H9 (cell line): ENCODE data around the gene MSRB1. TPM values are rescaled to one million over a fixed set of nuclear protein-coding genes. Genes with fewer than 3 reads are reported as not detected.

ENCODE experiments used
- DNase-seq: peaks from one replicate; pipeline ENCODE4 v3.0.0-alpha.2; 2017
- H2AFZ ChIP-seq: one replicate; pipeline ENCODE4 v1.6.1; 2013; ENCODE audit warnings: mild to moderate bottlenecking, low read length, control low read depth, moderate library complexity
- H2AK5ac ChIP-seq: 2 replicates; pipeline ENCODE4 v1.6.1; 2013; ENCODE audit warnings: low read length, control low read depth, mixed read lengths; ENCODE audit not compliant: insufficient read length
- H2BK120ac ChIP-seq: one replicate; pipeline ENCODE4 v1.6.1; 2013; ENCODE audit warnings: low read depth, mild to moderate bottlenecking, low read length, control low read depth, inconsistent platforms; ENCODE audit not compliant: poor library complexity, severe bottlenecking
- H2BK12ac ChIP-seq: 2 replicates; pipeline ENCODE4 v1.6.1; 2013; ENCODE audit warnings: low read length, control low read depth, mixed read lengths, low read depth; ENCODE audit not compliant: insufficient read length
- H2BK15ac ChIP-seq: 2 replicates; pipeline ENCODE4 v1.6.1; 2013; ENCODE audit warnings: low read depth, low read length, control low read depth
- H2BK20ac ChIP-seq: one replicate; pipeline ENCODE4 v1.6.1; 2013; ENCODE audit warnings: low read depth, mild to moderate bottlenecking, low read length, control low read depth, inconsistent platforms; ENCODE audit not compliant: poor library complexity, severe bottlenecking
- H2BK5ac ChIP-seq: 2 replicates; pipeline ENCODE4 v1.6.1; 2013; ENCODE audit warnings: low read length, control low read depth, mixed read lengths; ENCODE audit not compliant: insufficient read length
- H3K14ac ChIP-seq: 2 replicates; pipeline ENCODE4 v1.6.1; 2013; ENCODE audit warnings: low read length, control low read depth; ENCODE audit not compliant: insufficient read depth
- H3K18ac ChIP-seq: 2 replicates; pipeline ENCODE4 v1.6.1; 2013; ENCODE audit warnings: low read depth, mild to moderate bottlenecking, mixed read lengths, low read length, control low read depth; ENCODE audit not compliant: insufficient read length
- H3K23ac ChIP-seq: 2 replicates; pipeline ENCODE4 v1.6.1; 2013; ENCODE audit warnings: low read length, control low read depth, mixed read lengths, low read depth; ENCODE audit not compliant: insufficient read length
- H3K23me2 ChIP-seq: 2 replicates; pipeline ENCODE4 v1.6.1; 2013; ENCODE audit warnings: low read depth, mild to moderate bottlenecking, mixed read lengths, low read length, control low read depth; ENCODE audit not compliant: insufficient read length, poor library complexity, severe bottlenecking
- H3K27ac ChIP-seq: 2 replicates; pipeline ENCODE4 v1.5.1; 2013; ENCODE audit warnings: low read length, control low read depth, mixed read lengths, low read depth; ENCODE audit not compliant: insufficient read length
- H3K27me3 ChIP-seq: 2 replicates; pipeline ENCODE4 v1.6.1; 2013; ENCODE audit warnings: low read length, control low read depth, inconsistent platforms; ENCODE audit not compliant: insufficient read depth
- H3K4ac ChIP-seq: 2 replicates; pipeline ENCODE4 v1.6.1; 2013; ENCODE audit warnings: low read depth, mild to moderate bottlenecking, control low read depth, inconsistent platforms, low read length, moderate library complexity
- H3K4me1 ChIP-seq: 2 replicates; pipeline ENCODE4 v1.6.1; 2013; ENCODE audit warnings: low read length, control low read depth, inconsistent platforms; ENCODE audit not compliant: insufficient read depth
- H3K4me2 ChIP-seq: 2 replicates; pipeline ENCODE4 v1.6.1; 2013; ENCODE audit warnings: low read length, control low read depth, mixed read lengths; ENCODE audit not compliant: insufficient read length, insufficient read depth
- H3K56ac ChIP-seq: 2 replicates; pipeline ENCODE4 v1.6.1; 2013; ENCODE audit warnings: low read depth, mild to moderate bottlenecking, mixed read lengths, low read length, control low read depth; ENCODE audit not compliant: insufficient read length
- H3K79me1 ChIP-seq: 2 replicates; pipeline ENCODE4 v1.6.1; 2013; ENCODE audit warnings: low read depth, mild to moderate bottlenecking, moderate library complexity, low read length, control low read depth, inconsistent platforms; ENCODE audit not compliant: insufficient read depth, poor library complexity, severe bottlenecking
- H3K79me2 ChIP-seq: 2 replicates; pipeline ENCODE4 v1.6.1; 2013; ENCODE audit warnings: low read length, control low read depth, inconsistent platforms; ENCODE audit not compliant: insufficient read depth
- H3K9ac ChIP-seq: 2 replicates; pipeline ENCODE4 v1.6.1; 2013; ENCODE audit warnings: low read length, control low read depth, mixed read lengths; ENCODE audit not compliant: insufficient read length; ENCODE audit errors: extremely low read depth
- H3K9me3 ChIP-seq: one replicate; pipeline ENCODE4 v1.6.1; 2013; ENCODE audit warnings: low read depth, low read length, inconsistent platforms; ENCODE audit not compliant: control insufficient read depth
- H3T11ph ChIP-seq: one replicate; pipeline ENCODE4 v1.6.1; 2013; ENCODE audit warnings: mild to moderate bottlenecking, low read length, control low read depth, inconsistent platforms
- H4K20me1 ChIP-seq: one replicate; pipeline ENCODE4 v1.6.1; 2013; ENCODE audit not compliant: control insufficient read depth, insufficient read length, insufficient read depth
- H4K5ac ChIP-seq: 2 replicates; pipeline ENCODE4 v1.6.1; 2013; ENCODE audit warnings: low read depth, mild to moderate bottlenecking, mixed read lengths, low read length, control low read depth; ENCODE audit not compliant: insufficient read length
- H4K8ac ChIP-seq: replicated peaks from 2 replicates; pipeline ENCODE4 v1.6.1; 2013; ENCODE audit warnings: low read length, control low read depth, mixed read lengths, low read depth; ENCODE audit not compliant: insufficient read length
- H4K91ac ChIP-seq: 2 replicates; pipeline ENCODE4 v1.6.1; 2013; ENCODE audit warnings: low read depth, mild to moderate bottlenecking, moderate library complexity, mixed read lengths, low read length, control low read depth; ENCODE audit not compliant: insufficient read length
- H3K27ac Mint-ChIP-seq, 3 experiments: 2 replicates in 2 of 3; 3 replicates in 1 of 3; pipeline ENCODE4 v1.8.0; 2020 to 2021; ENCODE audit warnings: mixed read lengths in 3 of 3, mild to moderate bottlenecking in 1 of 3, moderate library complexity in 1 of 3
- H3K27me3 Mint-ChIP-seq: 2 replicates; pipeline ENCODE4 v1.8.0; 2021; ENCODE audit warnings: low read depth, mild to moderate bottlenecking, moderate library complexity, mixed read lengths
- H3K36me3 Mint-ChIP-seq, 3 experiments: 2 replicates in 2 of 3; 3 replicates in 1 of 3; pipeline ENCODE4 v1.8.0; 2020 to 2021; ENCODE audit warnings: low read depth in 3 of 3, mixed read lengths in 3 of 3; ENCODE audit not compliant: insufficient read depth in 1 of 3
- H3K4me1 Mint-ChIP-seq, 2 experiments: 2 replicates each; pipeline ENCODE4 v1.8.0; 2020; ENCODE audit warnings: mixed read lengths in 2 of 2
- H3K4me3 Mint-ChIP-seq, 2 experiments: 2 replicates in 1 of 2; 3 replicates in 1 of 2; pipeline ENCODE4 v1.8.0; 2020 to 2021; ENCODE audit warnings: mild to moderate bottlenecking in 2 of 2, mixed read lengths in 2 of 2, moderate library complexity in 1 of 2
- H3K9me3 Mint-ChIP-seq, 2 experiments: 2 replicates in 1 of 2; 3 replicates in 1 of 2; pipeline ENCODE4 v1.8.0; 2020; ENCODE audit warnings: mild to moderate bottlenecking in 2 of 2, mixed read lengths in 2 of 2, moderate library complexity in 1 of 2
- WGBS: extraction: QIAGEN DNeasy Blood & Tissue Kit; methylation state at CpG from one replicate; pipeline ENCODE4 v1.1.7; 2013; ENCODE audit warnings: missing lambda C conversion rate, low lambda C conversion rate, mixed read lengths; ENCODE audit not compliant: insufficient read length; ENCODE audit errors: extremely low coverage; 5-methylcytosine and 5-hydroxymethylcytosine counted together
- total RNA-seq: library from RNA; stranded (reverse); gene quantifications from 2 replicates; pipeline ENCODE4 v1.2.1, GENCODE V29; 2021
- TF ChIP-seq, protein P1 (sequence below): fragments of 200-600 bp; sonication (generic); conservative IDR thresholded peaks from 3 replicates; pipeline ENCODE4 v1.8.0; 2021; ENCODE audit warnings: antibody characterized with exemption, mild to moderate bottlenecking

MSRB1 gene
- total RNA-seq, 1 experiment from 2014 or later, result 25.7 TPM

DNA sequence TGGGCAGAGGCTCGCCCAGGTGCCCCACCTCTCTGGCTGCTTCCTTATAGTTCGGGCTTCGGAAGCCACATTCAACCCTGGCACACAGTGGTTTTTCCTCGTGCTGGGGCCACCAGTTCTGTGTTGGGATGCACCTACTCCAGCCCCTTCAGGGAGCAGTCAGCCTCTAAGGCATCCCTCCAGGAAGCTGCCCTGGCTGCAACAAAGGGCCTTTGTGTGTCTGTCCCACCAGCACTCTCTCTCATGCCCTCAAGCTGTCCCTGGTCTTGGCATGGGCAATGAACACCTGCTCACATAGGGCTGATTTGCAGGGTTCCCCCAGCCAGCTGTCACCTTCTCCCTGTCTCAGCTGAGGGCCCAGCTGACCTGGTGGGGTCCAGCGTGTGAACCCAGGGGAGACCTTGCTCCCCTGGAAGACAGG lies 39.0 kb upstream of the MSRB1 start:
- H3K4me1 ChIP-seq, result no peaks in the 10 kb centered on the region
- H4K20me1 ChIP-seq, result peaks cover 2% of the 10 kb centered on the region
- peak overlapping the region in 1 of 2 experiments; percentile 54; a peak in 1 of 5 replicates for H3K4me3 Mint-ChIP-seq
- no peak overlapping the region for H3K18ac ChIP-seq
- DNase-seq, result no peak
- WGBS, result no CpG with 5 or more reads among the region's 5 CpGs
- H3K56ac ChIP-seq, result no peak overlapping the region
- H3K9ac ChIP-seq, result no peak overlapping the region
- H3K23ac ChIP-seq, result no peak overlapping the region
- no peak overlapping the region for H3K4ac ChIP-seq
- H3K27me3 ChIP-seq, result peaks cover 22% of the 10 kb centered on the region
- no peak overlapping the region for H2AFZ ChIP-seq
- H3K14ac ChIP-seq, result no peak overlapping the region; the same call in 1 of the 2 replicates
- H4K91ac ChIP-seq, result no peak overlapping the region
- H2AK5ac ChIP-seq, result no peak overlapping the region
- no peak overlapping the region for H3T11ph ChIP-seq
- no peaks in the 10 kb centered on the region for H3K9me3 Mint-ChIP-seq
- H3K23me2 ChIP-seq, result peaks cover 24% of the 10 kb centered on the region
- H3K36me3 Mint-ChIP-seq, result peaks cover 0 to 24% (median 20%) of the 10 kb centered on the region in 3 experiments
- H4K5ac ChIP-seq, result no peak overlapping the region
- H2BK120ac ChIP-seq, result no peak overlapping the region
- H2BK15ac ChIP-seq, result no peak overlapping the region
- no peaks in the 10 kb centered on the region for H3K9me3 ChIP-seq
- TF ChIP-seq, protein P1, sequence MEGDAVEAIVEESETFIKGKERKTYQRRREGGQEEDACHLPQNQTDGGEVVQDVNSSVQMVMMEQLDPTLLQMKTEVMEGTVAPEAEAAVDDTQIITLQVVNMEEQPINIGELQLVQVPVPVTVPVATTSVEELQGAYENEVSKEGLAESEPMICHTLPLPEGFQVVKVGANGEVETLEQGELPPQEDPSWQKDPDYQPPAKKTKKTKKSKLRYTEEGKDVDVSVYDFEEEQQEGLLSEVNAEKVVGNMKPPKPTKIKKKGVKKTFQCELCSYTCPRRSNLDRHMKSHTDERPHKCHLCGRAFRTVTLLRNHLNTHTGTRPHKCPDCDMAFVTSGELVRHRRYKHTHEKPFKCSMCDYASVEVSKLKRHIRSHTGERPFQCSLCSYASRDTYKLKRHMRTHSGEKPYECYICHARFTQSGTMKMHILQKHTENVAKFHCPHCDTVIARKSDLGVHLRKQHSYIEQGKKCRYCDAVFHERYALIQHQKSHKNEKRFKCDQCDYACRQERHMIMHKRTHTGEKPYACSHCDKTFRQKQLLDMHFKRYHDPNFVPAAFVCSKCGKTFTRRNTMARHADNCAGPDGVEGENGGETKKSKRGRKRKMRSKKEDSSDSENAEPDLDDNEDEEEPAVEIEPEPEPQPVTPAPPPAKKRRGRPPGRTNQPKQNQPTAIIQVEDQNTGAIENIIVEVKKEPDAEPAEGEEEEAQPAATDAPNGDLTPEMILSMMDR, result no peak
- no peak overlapping the region for H3K27ac ChIP-seq
- H3K4me1 Mint-ChIP-seq, result peaks cover 19 to 26% of the 10 kb centered on the region in 2 experiments
- H3K79me2 ChIP-seq, result no peaks in the 10 kb centered on the region; the same call in 1 of the 2 replicates
- no peak overlapping the region for H2BK5ac ChIP-seq
- H3K27me3 Mint-ChIP-seq, result peaks cover 40% of the 10 kb centered on the region
- no peaks in the 10 kb centered on the region for H3K79me1 ChIP-seq
- H2BK20ac ChIP-seq, result no peak overlapping the region
- H3K4me2 ChIP-seq, result no peak overlapping the region
- no peak overlapping the region for H3K27ac Mint-ChIP-seq
- H2BK12ac ChIP-seq, result no peak overlapping the region
- no peak overlapping the region for H4K8ac ChIP-seq
